Upper lobe of left lung (tissue), 6 donors: ENCODE measurements around the gene GCG. TPM values are rescaled to one million over a fixed set of nuclear protein-coding genes. Genes with fewer than 3 reads are reported as not detected.
A peak's percentile ranks its signal among the peaks of the same experiment; 100 is the strongest.

Experiments used
- ATAC-seq, 2 donors: fragments of 200-7000 bp; cut with Tn5 transposase; one replicate each; pipeline ENCODE4 v1.9.1; 2022; ENCODE audit warnings: mild to moderate bottlenecking in 2 of 2, moderate library complexity in 2 of 2; ENCODE audit not compliant: low FRiP score in 2 of 2
- DNase-seq, 2 donors: peaks; one replicate each; pipeline ENCODE4 v3.0.0-alpha.2; 2019 to 2020
- H3K27ac ChIP-seq, 4 donors: fragments of 200-600 bp; sonication (generic); one replicate each; pipeline ENCODE4 v1.5.1; 2016 to 2019
- H3K27me3 ChIP-seq, 4 donors: fragments of 200-600 bp; sonication (generic); one replicate each; pipeline ENCODE4 v1.5.1; 2017 to 2019
- H3K36me3 ChIP-seq, 4 donors: fragments of 200-600 bp; sonication (generic); one replicate each; pipeline ENCODE4 v1.5.1; 2016 to 2019
- H3K4me1 ChIP-seq, 4 donors: fragments of 200-600 bp; sonication (generic); one replicate each; pipeline ENCODE4 v1.5.1; 2018 to 2019
- H3K4me3 ChIP-seq, 4 donors: fragments of 200-600 bp; sonication (generic); one replicate each; pipeline ENCODE4 v1.5.1; 2017 to 2019; ENCODE audit warnings: mild to moderate bottlenecking in 2 of 4, moderate library complexity in 1 of 4
- H3K9me3 ChIP-seq, 4 donors: fragments of 200-600 bp; sonication (generic); one replicate each; pipeline ENCODE4 v1.5.1; 2018 to 2019
- CTCF ChIP-seq, 6 experiments: fragments of 450-650 bp in 4 of 6; fragments of 200-600 bp in 2 of 6; sonication (generic) in 2 of 6; IDR thresholded peaks; one replicate each; pipeline ENCODE4 v1.5.1; 2016 to 2019; ENCODE audit warnings: antibody characterized with exemption in 6 of 6
- EP300 ChIP-seq, 4 donors: sonication (generic); formaldehyde crosslinking; IDR thresholded peaks; one replicate each; pipeline ENCODE4 v1.5.1; 2017; ENCODE audit warnings: antibody characterized with exemption in 4 of 4, control low read depth in 2 of 4
- POLR2A ChIP-seq, 4 donors: fragments of 450-650 bp; IDR thresholded peaks; one replicate each; pipeline ENCODE4 v1.5.1; 2016 to 2017; ENCODE audit warnings: antibody characterized with exemption in 4 of 4, mild to moderate bottlenecking in 2 of 4
- POLR2AphosphoS5 ChIP-seq, 2 donors: sonication (generic); formaldehyde crosslinking; IDR thresholded peaks; one replicate each; pipeline ENCODE4 v1.5.1; 2017; ENCODE audit warnings: antibody characterized with exemption in 2 of 2
- WGBS, 2 donors: methylation state at CpG; one replicate each; pipeline ENCODE4 v1.1.5; 2017 to 2018; 5-methylcytosine and 5-hydroxymethylcytosine counted together
- total RNA-seq, 6 donors: library from RNA; depleted of rRNA in 4 of 6; stranded (reverse); fragments of >200 nt in 4 of 6; gene quantifications; one replicate each; pipeline versions ENCODE4 v1.1.0 to v1.2.1, GENCODE V29; 2016 to 2021
- donor health status: DM: no; HTN: no; CAD: no; lungs with moderate emphysema.
- donor health status: DM: no; HTN: yes; CAD: no; lungs with severe emphysema.

Gene GCG
- total RNA-seq, 6 donors from 2014 or later, result 0.23 TPM; not detected in 5

GRCh38 chr2:162166745-162167144, 14.7 kb upstream of the GCG start:
- Histone ChIP-seq H3K27ac (no peak overlapping the region), H3K9me3 (no peaks in the 10 kb centered on the region), H3K27me3 (no peaks in the 10 kb centered on the region), H3K36me3 (no peaks in the 10 kb centered on the region), H3K4me3 (no peak overlapping the region), H3K4me1 (no peaks in the 10 kb centered on the region)
- 90 to 92% methylated on average over 4 of the region's 4 CpGs for WGBS, 2 donors
- TF ChIP-seq CTCF (IDR thresholded peaks at IDR 0.05) (no peak), POLR2AphosphoS5 (IDR thresholded peaks at IDR 0.05) (no peak), POLR2A (IDR thresholded peaks at IDR 0.05) (no peak)
- ATAC-seq (no peak), DNase-seq (no peak)

- TF ChIP-seq POLR2AphosphoS5 (IDR thresholded peaks at IDR 0.05), result no peak
- no peak for TF ChIP-seq CTCF (IDR thresholded peaks at IDR 0.05)
- TF ChIP-seq POLR2A (IDR thresholded peaks at IDR 0.05), result no peak
- TF ChIP-seq EP300 (IDR thresholded peaks at IDR 0.05), result no peak
- DNase-seq, result no peak
- no peaks in the 10 kb centered on the region for H3K27me3 ChIP-seq
- no peak overlapping the region for H3K4me3 ChIP-seq
- ATAC-seq, result no peak
- no peaks in the 10 kb centered on the region for H3K4me1 ChIP-seq
- H3K27ac ChIP-seq, result no peak overlapping the region
- H3K9me3 ChIP-seq, result no peaks in the 10 kb centered on the region
- no peaks in the 10 kb centered on the region for H3K36me3 ChIP-seq
Measured at GRCh38 chr2:162166174-162166573, 14.1 kb upstream of the GCG start.

- Histone ChIP-seq H3K27me3 (no peaks in the 10 kb centered on the region), H3K4me1 (no peaks in the 10 kb centered on the region), H3K27ac (no peak overlapping the region), H3K36me3 (no peaks in the 10 kb centered on the region), H3K4me3 (no peak overlapping the region), H3K9me3 (no peaks in the 10 kb centered on the region)
- TF ChIP-seq POLR2A (IDR thresholded peaks at IDR 0.05) (no peak), POLR2AphosphoS5 (IDR thresholded peaks at IDR 0.05) (no peak), EP300 (IDR thresholded peaks at IDR 0.05) (no peak), CTCF (IDR thresholded peaks at IDR 0.05) (no peak)
- ATAC-seq (peak in 1 of 2 donors; percentile 46), DNase-seq (no peak)
- 64 to 71% methylated on average over 2 of the region's 2 CpGs for WGBS, 2 donors
Measured at GRCh38 chr2:162164802-162165201, 12.8 kb upstream of the GCG start.

- no peaks in the 10 kb centered on the region for H3K36me3 ChIP-seq
- no peaks in the 10 kb centered on the region for H3K4me1 ChIP-seq
- H3K27me3 ChIP-seq, result no peaks in the 10 kb centered on the region
- no peak overlapping the region for H3K27ac ChIP-seq
- H3K9me3 ChIP-seq, result no peaks in the 10 kb centered on the region
- H3K4me3 ChIP-seq, result no peak overlapping the region
- 89 to 91% methylated on average over 6 of the region's 6 CpGs for WGBS, 2 donors
- ATAC-seq (no peak), DNase-seq (no peak)
- TF ChIP-seq CTCF (IDR thresholded peaks at IDR 0.05) (no peak), POLR2AphosphoS5 (IDR thresholded peaks at IDR 0.05) (no peak)
Measured at GRCh38 chr2:162159446-162159845, 7.4 kb upstream of the GCG start.

- Histone ChIP-seq H3K27me3 (no peaks in the 10 kb centered on the region), H3K9me3 (no peaks in the 10 kb centered on the region), H3K4me1 (no peaks in the 10 kb centered on the region), H3K36me3 (no peaks in the 10 kb centered on the region), H3K4me3 (no peak overlapping the region), H3K27ac (no peak overlapping the region)
- ATAC-seq (no peak), DNase-seq (no peak)
- 87 to 90% methylated on average over 3 of the region's 3 CpGs for WGBS, 2 donors
- TF ChIP-seq EP300 (IDR thresholded peaks at IDR 0.05), result no peak
- TF ChIP-seq CTCF (IDR thresholded peaks at IDR 0.05), result no peak
- no peak for TF ChIP-seq POLR2A (IDR thresholded peaks at IDR 0.05)
- no peak for TF ChIP-seq POLR2AphosphoS5 (IDR thresholded peaks at IDR 0.05)
Measured at GRCh38 chr2:162156149-162156548, 4.1 kb upstream of the GCG start.
